DOHH2 (cell line): ENCODE results near the gene CRTAC1.
A peak's percentile ranks its signal among the peaks of the same experiment; 100 is the strongest.

Experiments
- H3F3A ChIP-seq: fragments of 200-600 bp; sonication (generic), shearing (Covaris generic); 2 replicates; pipeline ENCODE4 v1.6.0; 2016; ENCODE audit warnings: antibody characterized with exemption, mild to moderate bottlenecking; ENCODE audit not compliant: control insufficient read depth, insufficient read depth
- H3K27ac ChIP-seq: fragments of 200-600 bp; sonication (generic); 2 replicates; pipeline ENCODE4 v1.5.1; 2014; ENCODE audit warnings: low read depth, mild to moderate bottlenecking, low read length, moderate library complexity
- H3K27me3 ChIP-seq: fragments of 200-600 bp; sonication (generic); 2 replicates; pipeline ENCODE4 v1.6.1; 2014; ENCODE audit warnings: mild to moderate bottlenecking, low read length, mixed read lengths; ENCODE audit not compliant: control insufficient read depth
- H3K36me3 ChIP-seq: fragments of 200-600 bp; sonication (generic); 2 replicates; pipeline ENCODE4 v1.6.1; 2014; ENCODE audit warnings: mild to moderate bottlenecking, low read length, moderate library complexity, mixed read lengths; ENCODE audit not compliant: control insufficient read depth
- H3K4me1 ChIP-seq: fragments of 200-600 bp; sonication (generic); 2 replicates; pipeline ENCODE4 v1.6.1; 2014; ENCODE audit warnings: mild to moderate bottlenecking, low read length, mixed read lengths; ENCODE audit not compliant: control insufficient read depth
- H3K4me2 ChIP-seq: fragments of 200-600 bp; sonication (generic); 2 replicates; pipeline ENCODE4 v1.6.0; 2014; ENCODE audit warnings: mild to moderate bottlenecking, low read length, moderate library complexity
- H3K4me3 ChIP-seq: fragments of 200-600 bp; sonication (generic); 2 replicates; pipeline ENCODE4 v1.5.1; 2014; ENCODE audit warnings: mild to moderate bottlenecking, low read length, mixed read lengths
- H3K79me2 ChIP-seq: fragments of 200-600 bp; sonication (generic); 2 replicates; pipeline ENCODE4 v1.6.1; 2014; ENCODE audit warnings: mild to moderate bottlenecking, low read length, mixed read lengths; ENCODE audit not compliant: control insufficient read depth
- H3K9me2 ChIP-seq: fragments of 200-600 bp; sonication (generic); replicated peaks from 2 replicates; pipeline ENCODE4 v1.6.1; 2014; ENCODE audit warnings: mild to moderate bottlenecking, low read length, mixed read lengths; ENCODE audit not compliant: control insufficient read depth
- H3K9me3 ChIP-seq: fragments of 200-600 bp; sonication (generic); 2 replicates; pipeline ENCODE4 v1.6.1; 2014; ENCODE audit warnings: antibody characterized with exemption, low read length, mixed read lengths; ENCODE audit not compliant: control insufficient read depth, insufficient read depth
- H4K20me1 ChIP-seq: fragments of 200-600 bp; sonication (generic); 2 replicates; pipeline ENCODE4 v1.6.0; 2014; ENCODE audit warnings: low read depth, mild to moderate bottlenecking, antibody characterized with exemption, low read length, moderate library complexity; ENCODE audit not compliant: control insufficient read depth, insufficient read depth
- CTCF ChIP-seq: fragments of 200-600 bp; sonication (generic); IDR thresholded peaks from one replicate; pipeline ENCODE4 v1.5.1; 2014; ENCODE audit warnings: antibody characterized with exemption, mild to moderate bottlenecking, low read depth, low read length; ENCODE audit not compliant: poor library complexity, severe bottlenecking
- EZH2phosphoT487 ChIP-seq: fragments of 200-600 bp; sonication (generic); IDR thresholded peaks from 2 replicates; pipeline ENCODE4 v1.6.1; 2017; ENCODE audit warnings: borderline replicate concordance, mild to moderate bottlenecking, antibody characterized with exemption, low read length, moderate library complexity, mixed read lengths

The CRTAC1 gene

GRCh38 chr10:97873569-97873968, 156.9 kb downstream of the CRTAC1 start:
- H3K79me2 ChIP-seq: no peaks in the 10 kb centered on the region
- no peak overlapping the region for H3K4me3 ChIP-seq
- H3K27ac ChIP-seq: no peak overlapping the region
- no peaks in the 10 kb centered on the region for H3K9me2 ChIP-seq
- H3F3A ChIP-seq: no peaks in the 10 kb centered on the region
- no peaks in the 10 kb centered on the region for H4K20me1 ChIP-seq
- TF ChIP-seq EZH2phosphoT487 (no peak), CTCF (no peak)
- H3K36me3 ChIP-seq: no peaks in the 10 kb centered on the region
- no peaks in the 10 kb centered on the region for H3K9me3 ChIP-seq
- no peak overlapping the region for H3K4me2 ChIP-seq
- H3K27me3 ChIP-seq: peaks cover 24% of the 10 kb centered on the region
- peaks cover 3% of the 10 kb centered on the region; the same call in 1 of the 2 replicates for H3K4me1 ChIP-seq

- Histone ChIP-seq H3K4me3 (no peak overlapping the region), H4K20me1 (no peaks in the 10 kb centered on the region), H3F3A (no peaks in the 10 kb centered on the region), H3K27ac (no peak overlapping the region), H3K9me2 (no peaks in the 10 kb centered on the region), H3K9me3 (no peaks in the 10 kb centered on the region), H3K79me2 (no peaks in the 10 kb centered on the region), H3K36me3 (no peaks in the 10 kb centered on the region), H3K4me1 (peaks cover 3% of the 10 kb centered on the region; the same call in 1 of the 2 replicates), H3K4me2 (no peak overlapping the region), H3K27me3 (peaks cover 24% of the 10 kb centered on the region)
- no peak for TF ChIP-seq CTCF
- no peak for TF ChIP-seq EZH2phosphoT487
Observed at GRCh38 chr10:97870990-97871389, 159.4 kb downstream of the CRTAC1 start.

GRCh38 chr10:97869091-97870042, 161.1 kb downstream of the CRTAC1 start:
- Histone ChIP-seq H4K20me1 (no peaks in the 10 kb centered on the region), H3K4me1 (peaks cover 3% of the 10 kb centered on the region; the same call in 1 of the 2 replicates), H3K27ac (no peak overlapping the region), H3K9me3 (no peaks in the 10 kb centered on the region), H3K4me2 (no peak overlapping the region), H3K27me3 (peaks cover 26% of the 10 kb centered on the region), H3K36me3 (no peaks in the 10 kb centered on the region), H3F3A (no peaks in the 10 kb centered on the region), H3K4me3 (no peak overlapping the region), H3K9me2 (no peaks in the 10 kb centered on the region), H3K79me2 (no peaks in the 10 kb centered on the region)
- peak; percentile 64 for TF ChIP-seq CTCF
- TF ChIP-seq EZH2phosphoT487: no peak
